Esophagus muscularis mucosa (tissue), 4 donors: ENCODE data around the gene OGFOD3. TPM values are rescaled to one million over a fixed set of nuclear protein-coding genes. Genes with fewer than 3 reads are reported as not detected.
"Not testable (repeated sequence)": the region's sequence is repeated elsewhere in the genome, so short reads cannot be mapped to it uniquely, and the experiment has no call there.

ENCODE experiments used
- DNase-seq: peaks from one replicate; pipeline ENCODE4 v3.0.0-alpha.2; 2017; ENCODE audit errors: extremely low spot score
- H3K27ac ChIP-seq, 4 donors: fragments of 200-600 bp; sonication (generic); replicated peaks in 1 of 4; 1 replicate in 3 of 4; 2 replicates in 1 of 4; pipeline ENCODE4 v1.5.1; 2016 to 2019; ENCODE audit warnings: mild to moderate bottlenecking in 1 of 4
- H3K27me3 ChIP-seq, 4 donors: fragments of 200-600 bp; sonication (generic); one replicate each; pipeline versions ENCODE4 v1.5.1 to v1.6.0; 2016 to 2019
- H3K36me3 ChIP-seq, 4 donors: fragments of 200-600 bp; sonication (generic); one replicate each; pipeline ENCODE4 v1.5.1; 2016 to 2019
- H3K4me1 ChIP-seq, 4 donors: fragments of 200-600 bp; sonication (generic); one replicate each; pipeline ENCODE4 v1.5.1; 2016 to 2019
- H3K4me3 ChIP-seq, 4 donors: fragments of 200-600 bp; sonication (generic); 1 replicate in 2 of 4; 2 replicates in 2 of 4; pipeline ENCODE4 v1.5.1; 2016 to 2019; ENCODE audit warnings: mild to moderate bottlenecking in 4 of 4, moderate library complexity in 1 of 4
- H3K9me3 ChIP-seq, 4 donors: fragments of 200-600 bp; sonication (generic); 1 replicate in 3 of 4; 2 replicates in 1 of 4; pipeline ENCODE4 v1.5.1; 2016 to 2019
- EP300 ChIP-seq: sonication (generic); formaldehyde crosslinking; IDR thresholded peaks from one replicate; pipeline ENCODE4 v1.6.1; 2017; ENCODE audit warnings: antibody characterized with exemption
- POLR2A ChIP-seq: fragments of 450-650 bp; IDR thresholded peaks from one replicate; pipeline ENCODE4 v1.6.1; 2017; ENCODE audit warnings: antibody characterized with exemption, moderate library complexity, mild to moderate bottlenecking, low read depth
- POLR2AphosphoS5 ChIP-seq, 2 donors: sonication (generic); formaldehyde crosslinking; IDR thresholded peaks; one replicate each; pipeline ENCODE4 v1.6.1; 2017; ENCODE audit warnings: antibody characterized with exemption in 2 of 2
- WGBS: methylation state at CpG from one replicate; pipeline ENCODE4 v1.1.5; 2018; 5-methylcytosine and 5-hydroxymethylcytosine counted together
- intact Hi-C: fragments of 100-400 bp; cut with DNase I; formaldehyde crosslinking; loops from one replicate; pipeline ENCODE4 v1.15.1; 2023
- total RNA-seq, 4 donors: library from RNA; depleted of rRNA; stranded (reverse); fragments of >200 nt; gene quantifications; one replicate each; pipeline versions ENCODE4 v1.1.0 to v1.2.1, GENCODE V29; 2016
- TF ChIP-seq, protein P1 (sequence below), 3 experiments: fragments of 200-600 bp in 2 of 3; fragments of 450-650 bp in 1 of 3; sonication (generic) in 2 of 3; IDR thresholded peaks; one replicate each; pipeline ENCODE4 v1.5.1; 2017 to 2019; ENCODE audit warnings: antibody characterized with exemption in 3 of 3, mild to moderate bottlenecking in 2 of 3, moderate library complexity in 1 of 3

OGFOD3 gene
- total RNA-seq, 4 donors from 2014 or later = 21.6 to 35.3 (median 28.5) TPM

DNA sequence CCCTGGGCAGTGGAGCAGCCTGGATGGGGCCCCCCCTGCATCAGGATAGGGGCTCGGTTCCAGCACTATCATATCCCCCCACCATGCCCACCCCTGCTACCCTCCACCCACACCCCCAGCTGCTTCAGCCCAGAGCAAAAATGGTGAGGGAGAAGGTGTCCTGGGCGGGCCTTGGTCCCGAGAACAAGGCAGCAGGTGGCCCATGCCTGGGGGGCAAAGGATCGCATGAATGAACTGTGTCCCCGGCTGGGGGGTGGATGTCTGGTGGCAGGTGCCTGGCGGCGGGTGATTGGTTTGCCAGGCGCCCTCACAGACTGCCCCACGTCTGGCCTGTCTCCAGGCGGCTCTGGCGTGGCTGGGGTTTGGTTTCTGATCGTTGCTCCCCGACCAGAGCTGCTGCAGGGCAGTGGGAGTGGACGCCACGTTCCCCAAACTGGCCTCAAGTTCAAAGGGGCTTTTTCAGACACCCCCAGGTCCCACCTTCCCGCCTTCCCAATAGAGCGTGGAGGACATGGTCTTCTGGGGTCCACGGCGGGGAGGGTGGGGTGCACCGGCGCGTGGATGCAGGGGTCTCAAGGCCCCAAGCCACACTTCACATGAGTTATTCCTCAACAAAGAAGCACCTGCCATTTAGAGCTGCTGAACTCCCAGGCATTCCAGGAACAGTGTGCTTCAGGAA is 34.2 kb downstream of the OGFOD3 start:
- intact Hi-C loops = no loop called here
- Histone ChIP-seq H3K36me3 (no peaks in the 10 kb centered on the region), H3K4me1 (peaks cover 14 to 46% (median 29%) of the 10 kb centered on the region in 4 donors), H3K27ac (no peak overlapping the region), H3K4me3 (no peak overlapping the region), H3K9me3 (no peaks in the 10 kb centered on the region), H3K27me3 (peaks cover 0 to 86% (median 26%) of the 10 kb centered on the region in 4 donors)
- WGBS = 80% methylated on average over 8 of the region's 22 CpGs
- no peak for DNase-seq
- no peak for TF ChIP-seq POLR2AphosphoS5 (IDR thresholded peaks at IDR 0.05)
- no peak for TF ChIP-seq EP300
- TF ChIP-seq, protein P1, sequence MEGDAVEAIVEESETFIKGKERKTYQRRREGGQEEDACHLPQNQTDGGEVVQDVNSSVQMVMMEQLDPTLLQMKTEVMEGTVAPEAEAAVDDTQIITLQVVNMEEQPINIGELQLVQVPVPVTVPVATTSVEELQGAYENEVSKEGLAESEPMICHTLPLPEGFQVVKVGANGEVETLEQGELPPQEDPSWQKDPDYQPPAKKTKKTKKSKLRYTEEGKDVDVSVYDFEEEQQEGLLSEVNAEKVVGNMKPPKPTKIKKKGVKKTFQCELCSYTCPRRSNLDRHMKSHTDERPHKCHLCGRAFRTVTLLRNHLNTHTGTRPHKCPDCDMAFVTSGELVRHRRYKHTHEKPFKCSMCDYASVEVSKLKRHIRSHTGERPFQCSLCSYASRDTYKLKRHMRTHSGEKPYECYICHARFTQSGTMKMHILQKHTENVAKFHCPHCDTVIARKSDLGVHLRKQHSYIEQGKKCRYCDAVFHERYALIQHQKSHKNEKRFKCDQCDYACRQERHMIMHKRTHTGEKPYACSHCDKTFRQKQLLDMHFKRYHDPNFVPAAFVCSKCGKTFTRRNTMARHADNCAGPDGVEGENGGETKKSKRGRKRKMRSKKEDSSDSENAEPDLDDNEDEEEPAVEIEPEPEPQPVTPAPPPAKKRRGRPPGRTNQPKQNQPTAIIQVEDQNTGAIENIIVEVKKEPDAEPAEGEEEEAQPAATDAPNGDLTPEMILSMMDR (IDR thresholded peaks at IDR 0.05) = no peak
- TF ChIP-seq POLR2A = no peak

DNA sequence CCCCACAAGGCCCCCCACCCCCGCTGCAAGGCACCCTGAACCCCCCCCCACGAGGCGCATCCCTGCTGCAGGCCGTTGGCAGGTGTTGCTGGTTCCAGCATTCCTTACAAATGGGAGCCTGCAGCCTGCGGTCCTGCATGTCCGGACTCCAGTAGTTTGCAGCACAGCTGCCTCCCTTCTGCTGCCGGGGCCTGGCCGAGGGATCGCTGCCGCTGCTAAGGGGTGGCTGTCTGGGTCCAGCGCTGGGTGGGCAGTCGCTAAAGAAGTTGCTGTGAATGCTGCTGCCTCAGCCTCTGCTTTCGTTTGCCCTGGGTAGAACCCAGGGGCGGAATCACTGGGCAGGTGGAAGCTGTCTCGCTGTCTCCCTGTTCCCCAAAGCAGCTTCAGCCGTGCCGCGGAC is 35.0 kb downstream of the OGFOD3 start:
- no peak overlapping the region for H3K27ac ChIP-seq
- WGBS = 46% methylated on average over 12 of the region's 18 CpGs
- TF ChIP-seq EP300 (no peak), POLR2A (no peak), POLR2AphosphoS5 (IDR thresholded peaks at IDR 0.05) (no peak)
- TF ChIP-seq, protein P1 (IDR thresholded peaks at IDR 0.05) = no peak
- no peak for DNase-seq
- peaks cover 14 to 46% (median 29%) of the 10 kb centered on the region in 4 donors for H3K4me1 ChIP-seq
- H3K9me3 ChIP-seq = no peaks in the 10 kb centered on the region
- no peak overlapping the region for H3K4me3 ChIP-seq
- intact Hi-C loops = no loop called here
- H3K36me3 ChIP-seq = no peaks in the 10 kb centered on the region
- peaks cover 0 to 94% (median 28%) of the 10 kb centered on the region in 4 donors for H3K27me3 ChIP-seq

DNA sequence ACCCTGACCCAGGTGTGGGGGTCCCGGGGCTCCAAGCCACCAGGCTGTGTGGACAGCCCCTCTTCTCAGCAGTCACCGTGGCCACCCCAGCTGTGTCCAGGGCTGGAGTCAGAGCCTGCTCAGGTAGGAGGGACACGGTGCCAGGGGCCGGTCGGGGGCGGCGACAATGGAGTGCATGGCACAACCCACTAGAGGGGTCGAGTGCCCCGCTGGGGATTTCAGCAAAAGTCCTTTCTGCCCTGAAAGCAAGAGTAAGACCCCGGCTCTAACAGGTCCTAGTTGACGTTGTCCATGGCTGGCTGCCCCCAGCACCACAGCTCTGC is 35.5 kb downstream of the OGFOD3 start:
- Histone ChIP-seq H3K27me3 (peaks cover 0 to 95% (median 33%) of the 10 kb centered on the region in 4 donors), H3K27ac (no peak overlapping the region), H3K36me3 (no peaks in the 10 kb centered on the region), H3K9me3 (no peaks in the 10 kb centered on the region), H3K4me3 (no peak overlapping the region), H3K4me1 (peaks cover 14 to 46% (median 29%) of the 10 kb centered on the region in 4 donors)
- intact Hi-C loops = no loop called here
- TF ChIP-seq, protein P1 (IDR thresholded peaks at IDR 0.05) = no peak
- TF ChIP-seq EP300 = no peak
- TF ChIP-seq POLR2AphosphoS5 (IDR thresholded peaks at IDR 0.05) = no peak
- TF ChIP-seq POLR2A = no peak
- DNase-seq = no peak
- WGBS = 67% methylated on average over 5 of the region's 11 CpGs

DNA sequence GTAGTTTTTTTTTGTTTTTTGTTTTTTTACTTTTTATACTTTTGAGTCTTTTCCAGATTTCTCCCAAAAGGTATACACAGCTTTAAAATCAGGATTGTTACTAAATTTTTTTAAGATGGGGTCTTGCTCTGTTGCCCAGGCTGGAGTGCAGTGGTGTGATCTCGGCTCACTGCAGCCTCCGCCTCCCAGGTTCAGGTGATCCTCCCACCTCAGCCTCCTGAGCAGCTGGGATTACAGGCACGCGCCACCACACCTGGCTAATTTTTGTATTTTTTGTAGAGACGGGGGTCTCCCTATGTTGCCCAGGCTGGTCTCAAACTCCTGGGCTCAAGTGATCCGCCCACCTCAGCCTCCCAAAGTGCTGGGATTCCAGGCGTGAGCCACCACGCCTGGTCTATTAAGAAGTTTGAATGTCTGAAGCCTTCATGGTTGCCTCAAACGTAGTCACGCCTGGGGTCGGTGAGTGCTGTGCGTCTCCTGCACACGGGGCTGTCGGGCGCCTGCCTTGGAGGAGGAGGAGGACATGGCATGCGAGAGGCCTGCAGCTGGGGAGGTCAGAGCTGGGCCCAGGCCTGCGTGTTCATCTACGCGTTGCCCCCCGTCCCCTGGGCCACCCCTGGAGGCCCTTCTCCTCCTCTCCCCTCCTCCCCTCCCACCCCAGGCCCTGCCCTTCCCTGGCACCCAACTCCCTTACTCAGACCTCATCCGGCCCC is 36.0 kb downstream of the OGFOD3 start:
- H3K4me3 ChIP-seq, intact Hi-C loops, H3K27ac ChIP-seq, DNase-seq, H3K9me3 ChIP-seq, H3K36me3 ChIP-seq: not testable (repeated sequence)
- 80% methylated on average over 21 of the region's 21 CpGs for WGBS
- H3K27me3 ChIP-seq = peaks cover 0 to 95% (median 34%) of the 10 kb centered on the region in 4 donors
- peaks cover 14 to 46% (median 29%) of the 10 kb centered on the region in 4 donors for H3K4me1 ChIP-seq

DNA sequence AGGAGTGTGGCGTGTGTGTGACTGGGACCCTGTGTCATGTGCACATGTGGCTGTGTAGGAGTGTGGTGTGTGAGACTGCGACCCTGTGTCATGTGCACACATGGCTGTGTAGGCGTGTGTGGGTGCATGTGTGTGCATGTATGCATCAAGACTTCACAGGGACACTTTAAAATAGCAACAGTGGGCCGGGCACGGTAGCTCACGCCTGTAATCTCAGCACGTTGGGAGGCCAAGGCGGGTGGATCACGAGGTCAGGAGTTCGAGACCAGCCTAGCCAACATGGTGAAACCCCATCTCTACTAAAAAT is 36.7 kb downstream of the OGFOD3 start:
- H3K36me3 ChIP-seq, DNase-seq, H3K9me3 ChIP-seq, H3K4me3 ChIP-seq, intact Hi-C loops, H3K27ac ChIP-seq: not testable (repeated sequence)
- 68% methylated on average over 9 of the region's 10 CpGs for WGBS
- Histone ChIP-seq H3K27me3 (peaks cover 0 to 88% (median 29%) of the 10 kb centered on the region in 4 donors), H3K4me1 (peaks cover 14 to 42% (median 22%) of the 10 kb centered on the region in 4 donors)
